Mesenchymal stem cell (in vitro differentiated cells and primary cell): ENCODE measurements around the gene CLASP2.

ENCODE experiments used
- DNase-seq: peaks from one replicate; pipeline ENCODE4 v3.0.0-alpha.2; 2013
- H2AFZ ChIP-seq: one replicate; pipeline ENCODE4 v1.6.1; 2013; ENCODE audit warnings: low read depth, mild to moderate bottlenecking, control low read depth, inconsistent platforms, low read length, moderate library complexity
- H2AK5ac ChIP-seq: 2 replicates; pipeline ENCODE4 v1.6.1; 2013; ENCODE audit warnings: low read length, moderate library complexity, mild to moderate bottlenecking, inconsistent platforms; ENCODE audit not compliant: severe bottlenecking
- H2BK120ac ChIP-seq: one replicate; pipeline ENCODE4 v1.6.1; 2013; ENCODE audit warnings: low read depth, mild to moderate bottlenecking, inconsistent platforms, low read length, moderate library complexity
- H2BK12ac ChIP-seq, 2 experiments: one replicate each; pipeline ENCODE4 v1.6.1; 2013; ENCODE audit warnings: inconsistent platforms in 2 of 2, low read length in 2 of 2, mild to moderate bottlenecking in 2 of 2, moderate library complexity in 2 of 2, control low read depth in 1 of 2
- H2BK15ac ChIP-seq: one replicate; pipeline ENCODE4 v1.6.1; 2013; ENCODE audit warnings: mild to moderate bottlenecking, low read depth, inconsistent platforms; ENCODE audit not compliant: poor library complexity, severe bottlenecking
- H2BK5ac ChIP-seq: 2 replicates; pipeline ENCODE4 v1.6.1; 2013; ENCODE audit warnings: low read depth, mild to moderate bottlenecking, low read length, control low read depth, inconsistent platforms; ENCODE audit not compliant: poor library complexity, severe bottlenecking
- H3K14ac ChIP-seq, 2 experiments: one replicate each; pipeline ENCODE4 v1.6.1; 2013; ENCODE audit warnings: inconsistent platforms in 2 of 2, low read length in 2 of 2, control low read depth in 1 of 2, mild to moderate bottlenecking in 1 of 2, moderate library complexity in 1 of 2
- H3K18ac ChIP-seq, 2 experiments: one replicate each; pipeline ENCODE4 v1.6.1; 2013; ENCODE audit warnings: inconsistent platforms in 2 of 2, low read length in 2 of 2, control low read depth in 1 of 2, low read depth in 1 of 2, mild to moderate bottlenecking in 1 of 2
- H3K23ac ChIP-seq, 2 experiments: one replicate each; pipeline ENCODE4 v1.6.1; 2013; ENCODE audit warnings: inconsistent platforms in 2 of 2, low read length in 2 of 2, mild to moderate bottlenecking in 2 of 2, moderate library complexity in 2 of 2, control low read depth in 1 of 2
- H3K27ac ChIP-seq: 2 replicates; pipeline ENCODE4 v1.5.1; 2013; ENCODE audit warnings: mild to moderate bottlenecking, moderate library complexity, low read length, control low read depth, inconsistent platforms; ENCODE audit not compliant: poor library complexity, severe bottlenecking
- H3K27me3 ChIP-seq, 2 experiments: 2 replicates each; pipeline versions ENCODE4 v1.6.1 to v1.7.0; 2013; ENCODE audit warnings: low read length in 2 of 2, mild to moderate bottlenecking in 2 of 2, moderate library complexity in 2 of 2, control low read depth in 1 of 2, inconsistent platforms in 1 of 2; ENCODE audit not compliant: control insufficient read depth in 1 of 2, insufficient read depth in 1 of 2
- H3K36me3 ChIP-seq, 2 experiments: 2 replicates each; pipeline versions ENCODE4 v1.6.1 to v1.7.0; 2013; ENCODE audit warnings: low read length in 2 of 2, control low read depth in 1 of 2, inconsistent platforms in 1 of 2, low read depth in 1 of 2, mild to moderate bottlenecking in 1 of 2; ENCODE audit not compliant: insufficient read depth in 2 of 2, control insufficient read depth in 1 of 2
- H3K4ac ChIP-seq, 2 experiments: one replicate each; pipeline ENCODE4 v1.6.1; 2013; ENCODE audit warnings: inconsistent platforms in 2 of 2, low read length in 2 of 2, mild to moderate bottlenecking in 2 of 2, moderate library complexity in 2 of 2, control low read depth in 1 of 2, low read depth in 1 of 2
- H3K4me1 ChIP-seq: 2 replicates; pipeline ENCODE4 v1.6.1; 2013; ENCODE audit warnings: low read depth, low read length, control low read depth; ENCODE audit not compliant: control insufficient read depth, insufficient read depth
- H3K4me2 ChIP-seq: 2 replicates; pipeline ENCODE4 v1.6.1; 2013; ENCODE audit warnings: low read length, mild to moderate bottlenecking, inconsistent platforms; ENCODE audit not compliant: poor library complexity, severe bottlenecking
- H3K4me3 ChIP-seq, 2 experiments: 2 replicates each; pipeline versions ENCODE4 v1.5.1 to v1.7.0; 2013; ENCODE audit warnings: low read length in 2 of 2, mild to moderate bottlenecking in 2 of 2, control low read depth in 1 of 2, low read depth in 1 of 2; ENCODE audit not compliant: insufficient read depth in 1 of 2
- H3K79me1 ChIP-seq: replicated peaks from 2 replicates; pipeline ENCODE4 v1.6.1; 2013; ENCODE audit warnings: mild to moderate bottlenecking, control low read depth, low read length, inconsistent platforms; ENCODE audit not compliant: poor library complexity, severe bottlenecking
- H3K9ac ChIP-seq: 2 replicates; pipeline ENCODE4 v1.7.0; 2013; ENCODE audit warnings: mild to moderate bottlenecking, low read length, moderate library complexity
- H3K9me3 ChIP-seq: 2 replicates; pipeline ENCODE4 v1.7.0; 2013; ENCODE audit warnings: mild to moderate bottlenecking, low read length; ENCODE audit not compliant: control insufficient read depth
- H4K8ac ChIP-seq: one replicate; pipeline ENCODE4 v1.6.1; 2013; ENCODE audit warnings: inconsistent platforms, mild to moderate bottlenecking, low read length, moderate library complexity
- H4K91ac ChIP-seq: one replicate; pipeline ENCODE4 v1.6.1; 2013; ENCODE audit warnings: mild to moderate bottlenecking, low read length, inconsistent platforms
- WGBS: methylation state at CpG from one replicate; pipeline ENCODE4 v1.1.7; 2013; ENCODE audit warnings: mixed read lengths; 5-methylcytosine and 5-hydroxymethylcytosine counted together

Gene CLASP2

GRCh38 chr3:33629219-33629618, 88.8 kb downstream of the CLASP2 start:
- H2AFZ ChIP-seq: no peak overlapping the region
- no peak overlapping the region for H3K4me3 ChIP-seq
- no peak overlapping the region for H3K18ac ChIP-seq
- H2BK15ac ChIP-seq: no peak overlapping the region
- no peak overlapping the region for H2BK5ac ChIP-seq
- no peak overlapping the region for H3K9ac ChIP-seq
- no peaks in the 10 kb centered on the region for H3K27me3 ChIP-seq
- H3K4ac ChIP-seq: no peak overlapping the region
- no peak overlapping the region for H3K23ac ChIP-seq
- no peak overlapping the region for H3K14ac ChIP-seq
- DNase-seq: no peak
- H3K4me1 ChIP-seq: no peaks in the 10 kb centered on the region
- H3K79me1 ChIP-seq: peaks cover 7% of the 10 kb centered on the region
- no peak overlapping the region for H2BK120ac ChIP-seq
- WGBS: 88% methylated on average over 1 of the region's 1 CpG
- peaks cover 0 to 30% of the 10 kb centered on the region in 2 experiments for H3K36me3 ChIP-seq
- no peak overlapping the region for H3K27ac ChIP-seq
- H2BK12ac ChIP-seq: no peak overlapping the region
- no peak overlapping the region for H3K4me2 ChIP-seq
- H4K91ac ChIP-seq: no peak overlapping the region
- H3K9me3 ChIP-seq: no peaks in the 10 kb centered on the region
- H2AK5ac ChIP-seq: no peak overlapping the region
- H4K8ac ChIP-seq: no peak overlapping the region

GRCh38 chr3:33624756-33625155, 93.3 kb downstream of the CLASP2 start:
- no peak for DNase-seq
- H3K4me2 ChIP-seq: no peak overlapping the region
- no peak overlapping the region for H2AFZ ChIP-seq

GRCh38 chr3:33613041-33613440, 105.0 kb downstream of the CLASP2 start:
- no CpG with 5 or more reads among the region's 1 CpG for WGBS
- H2BK5ac ChIP-seq: no peak overlapping the region
- H2BK120ac ChIP-seq: no peak overlapping the region
- no peak overlapping the region for H3K9ac ChIP-seq
- H3K4me3 ChIP-seq: no peak overlapping the region
- no peaks in the 10 kb centered on the region for H3K9me3 ChIP-seq
- no peak overlapping the region for H2BK12ac ChIP-seq
- H3K27me3 ChIP-seq: no peaks in the 10 kb centered on the region
- no peak overlapping the region for H3K23ac ChIP-seq
- H2BK15ac ChIP-seq: no peak overlapping the region
- H4K91ac ChIP-seq: no peak overlapping the region
- H3K4ac ChIP-seq: no peak overlapping the region
- no peak overlapping the region for H3K18ac ChIP-seq
- no peak overlapping the region for H3K4me2 ChIP-seq
- H3K14ac ChIP-seq: no peak overlapping the region
- H4K8ac ChIP-seq: no peak overlapping the region
- H3K79me1 ChIP-seq: no peaks in the 10 kb centered on the region
- no peak overlapping the region for H2AK5ac ChIP-seq
- DNase-seq: no peak
- no peak overlapping the region for H2AFZ ChIP-seq
- H3K36me3 ChIP-seq: peaks cover 0 to 37% of the 10 kb centered on the region in 2 experiments
- no peak overlapping the region for H3K27ac ChIP-seq
- H3K4me1 ChIP-seq: no peaks in the 10 kb centered on the region

More at GRCh38 chr3:33624756-33625155, 93.3 kb downstream of the CLASP2 start:
- Histone ChIP-seq H2BK120ac (no peak overlapping the region), H3K4me1 (no peaks in the 10 kb centered on the region), H3K18ac (no peak overlapping the region), H4K91ac (no peak overlapping the region), H3K14ac (no peak overlapping the region), H3K36me3 (peaks cover 0 to 42% of the 10 kb centered on the region in 2 experiments), H3K23ac (no peak overlapping the region), H2BK15ac (no peak overlapping the region), H3K9ac (no peak overlapping the region), H2AK5ac (no peak overlapping the region), H2BK12ac (no peak overlapping the region), H3K79me1 (peaks cover 2% of the 10 kb centered on the region), H3K9me3 (no peaks in the 10 kb centered on the region), H2BK5ac (no peak overlapping the region), H3K27ac (no peak overlapping the region), H4K8ac (no peak overlapping the region), H3K4me3 (no peak overlapping the region), H3K27me3 (no peaks in the 10 kb centered on the region), H3K4ac (no peak overlapping the region)

GRCh38 chr3:33612607-33613006, 105.4 kb downstream of the CLASP2 start:
- no peaks in the 10 kb centered on the region for H3K4me1 ChIP-seq
- no peaks in the 10 kb centered on the region for H3K79me1 ChIP-seq
- H3K27me3 ChIP-seq: no peaks in the 10 kb centered on the region
- H3K4me3 ChIP-seq: no peak overlapping the region
- H4K91ac ChIP-seq: no peak overlapping the region
- H2BK15ac ChIP-seq: no peak overlapping the region
- H3K18ac ChIP-seq: no peak overlapping the region
- H3K9ac ChIP-seq: no peak overlapping the region
- H3K4ac ChIP-seq: no peak overlapping the region
- H2BK120ac ChIP-seq: no peak overlapping the region
- no peaks in the 10 kb centered on the region for H3K9me3 ChIP-seq
- H3K27ac ChIP-seq: no peak overlapping the region
- H3K4me2 ChIP-seq: no peak overlapping the region
- H2BK12ac ChIP-seq: no peak overlapping the region
- no peak overlapping the region for H3K23ac ChIP-seq
- H2BK5ac ChIP-seq: no peak overlapping the region
- H3K36me3 ChIP-seq: peaks cover 0 to 39% of the 10 kb centered on the region in 2 experiments
- DNase-seq: peak; percentile 2
- H3K14ac ChIP-seq: no peak overlapping the region
- H2AK5ac ChIP-seq: no peak overlapping the region
- no peak overlapping the region for H2AFZ ChIP-seq
- WGBS: no CpG with 5 or more reads among the region's 1 CpG
- no peak overlapping the region for H4K8ac ChIP-seq
